ENCODE results near the gene FYCO1.

FYCO1 gene

DNA sequence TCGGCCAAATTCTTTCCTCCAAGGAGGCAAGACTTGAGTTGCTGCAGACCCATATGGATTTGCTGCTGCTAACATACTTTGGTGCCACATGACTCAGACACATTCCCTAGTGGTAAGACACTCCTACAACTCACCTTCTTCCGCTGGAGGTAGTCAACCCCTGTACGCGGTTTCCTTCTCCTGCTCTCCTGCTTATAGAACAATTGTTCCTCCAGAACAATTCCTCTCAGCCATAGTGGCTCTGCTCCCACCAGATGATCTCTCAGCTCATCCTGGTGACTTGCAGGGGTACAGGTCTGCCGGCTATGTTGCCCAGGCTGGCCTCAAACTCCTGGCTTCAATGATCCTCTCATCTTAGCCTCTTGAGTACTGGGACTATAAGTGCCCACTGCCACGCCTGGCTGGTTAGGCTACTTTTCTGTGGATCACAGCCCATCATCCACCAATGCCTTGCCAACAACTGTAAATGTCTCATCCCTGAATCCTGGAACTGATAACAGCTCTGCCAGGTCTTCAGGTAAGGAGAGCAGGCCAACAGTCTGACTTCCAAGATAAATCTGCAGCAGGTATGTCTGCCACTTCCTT, 54.8 kb downstream of the FYCO1 start:
- DNase-seq (ENCODE audit: low read depth): no peak
- TF ChIP-seq, protein P1, sequence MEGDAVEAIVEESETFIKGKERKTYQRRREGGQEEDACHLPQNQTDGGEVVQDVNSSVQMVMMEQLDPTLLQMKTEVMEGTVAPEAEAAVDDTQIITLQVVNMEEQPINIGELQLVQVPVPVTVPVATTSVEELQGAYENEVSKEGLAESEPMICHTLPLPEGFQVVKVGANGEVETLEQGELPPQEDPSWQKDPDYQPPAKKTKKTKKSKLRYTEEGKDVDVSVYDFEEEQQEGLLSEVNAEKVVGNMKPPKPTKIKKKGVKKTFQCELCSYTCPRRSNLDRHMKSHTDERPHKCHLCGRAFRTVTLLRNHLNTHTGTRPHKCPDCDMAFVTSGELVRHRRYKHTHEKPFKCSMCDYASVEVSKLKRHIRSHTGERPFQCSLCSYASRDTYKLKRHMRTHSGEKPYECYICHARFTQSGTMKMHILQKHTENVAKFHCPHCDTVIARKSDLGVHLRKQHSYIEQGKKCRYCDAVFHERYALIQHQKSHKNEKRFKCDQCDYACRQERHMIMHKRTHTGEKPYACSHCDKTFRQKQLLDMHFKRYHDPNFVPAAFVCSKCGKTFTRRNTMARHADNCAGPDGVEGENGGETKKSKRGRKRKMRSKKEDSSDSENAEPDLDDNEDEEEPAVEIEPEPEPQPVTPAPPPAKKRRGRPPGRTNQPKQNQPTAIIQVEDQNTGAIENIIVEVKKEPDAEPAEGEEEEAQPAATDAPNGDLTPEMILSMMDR (IDR thresholded peaks at IDR 0.05; ENCODE audit: control insufficient read depth, insufficient read depth, low read depth, low read length, missing control alignments): no peak
- H3K4me3 ChIP-seq (ENCODE audit: control insufficient read depth, low read depth, low read length): no peak overlapping the region

DNA sequence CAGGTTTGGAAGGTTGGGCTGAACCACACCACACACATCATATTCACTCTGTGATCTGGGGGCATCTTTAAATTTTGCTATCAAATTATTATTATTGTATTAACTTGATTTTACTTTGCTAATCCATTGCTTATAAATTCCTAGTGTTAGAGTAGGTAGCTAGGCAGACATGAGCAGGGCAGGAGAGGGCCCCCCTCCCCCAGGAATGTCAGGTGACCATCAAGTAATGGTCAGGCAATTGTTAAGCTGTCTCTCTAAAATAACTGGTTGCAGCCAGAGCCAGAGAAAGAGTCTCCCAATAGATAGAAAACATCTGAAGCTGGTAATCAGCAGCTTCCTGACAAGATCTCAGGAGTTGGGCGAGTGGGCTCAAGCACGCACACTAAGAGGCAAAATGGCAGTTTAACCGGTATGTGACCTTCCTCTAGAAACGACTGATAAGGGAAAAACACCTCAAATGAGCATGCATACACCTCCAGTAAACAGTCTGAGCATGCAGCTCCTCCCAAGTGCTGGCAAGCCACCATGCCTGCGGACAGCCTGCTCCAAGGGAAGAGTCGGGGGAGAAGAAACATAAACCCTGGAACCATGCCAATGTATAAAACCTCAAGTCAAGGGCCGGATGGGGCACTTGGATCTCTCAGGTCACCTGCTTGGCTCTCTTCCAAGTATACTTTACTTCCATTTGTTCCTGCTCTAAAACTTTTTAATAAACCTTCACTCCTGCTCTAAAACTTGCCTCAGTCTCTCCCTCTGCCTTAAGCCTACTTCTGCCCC, 55.4 kb downstream of the FYCO1 start:
- no peak overlapping the region for H3K4me3 ChIP-seq (ENCODE audit: control insufficient read depth, low read depth, low read length)
- DNase-seq (ENCODE audit: low read depth): no peak
- TF ChIP-seq, protein P1 (IDR thresholded peaks at IDR 0.05; ENCODE audit: control insufficient read depth, insufficient read depth, low read depth, low read length, missing control alignments): no peak

DNA sequence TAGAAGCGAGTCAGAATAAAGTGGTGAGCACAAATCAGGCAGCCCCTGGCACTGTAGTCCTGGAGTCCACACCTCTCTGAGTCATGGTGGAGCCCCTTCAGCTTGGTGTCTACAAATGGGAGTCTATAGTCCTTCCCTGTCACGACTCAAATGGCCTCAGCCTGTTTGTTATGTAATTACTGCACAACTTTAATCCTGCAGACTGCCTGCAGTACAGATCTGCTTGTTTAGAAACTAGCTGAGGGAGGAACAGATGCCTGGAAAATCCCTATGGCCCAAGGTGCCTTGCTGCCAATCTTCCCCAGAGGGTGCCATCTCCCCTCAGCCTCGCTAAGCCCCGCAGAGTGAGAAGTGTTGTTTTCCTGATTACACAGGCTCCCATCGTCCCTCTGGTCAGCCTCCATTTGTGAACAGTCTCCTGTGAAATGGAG, 56.3 kb downstream of the FYCO1 start:
- DNase-seq (ENCODE audit: low read depth): no peak
- TF ChIP-seq, protein P1 (IDR thresholded peaks at IDR 0.05; ENCODE audit: control insufficient read depth, insufficient read depth, low read depth, low read length, missing control alignments): no peak
- no peak overlapping the region for H3K4me3 ChIP-seq (ENCODE audit: control insufficient read depth, low read depth, low read length)

DNA sequence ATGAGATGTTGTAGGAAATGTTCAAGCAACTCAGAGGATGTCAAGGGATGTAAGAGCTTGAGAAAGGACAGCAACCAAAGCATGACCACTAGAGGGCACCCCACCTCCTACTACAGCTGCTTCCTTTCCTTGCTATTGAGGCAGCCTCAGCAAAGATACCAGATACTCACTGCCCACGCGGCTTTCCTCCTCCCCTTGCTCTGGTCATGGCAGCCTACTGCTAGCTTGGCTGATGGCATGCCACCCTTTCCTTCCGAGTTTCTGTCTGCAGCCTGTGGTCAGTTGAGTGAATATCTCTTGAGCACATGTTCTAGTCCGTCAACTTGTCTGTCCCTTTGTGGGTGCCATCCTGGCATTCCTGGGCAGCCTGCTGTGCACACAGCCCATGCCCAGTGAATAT, 56.8 kb downstream of the FYCO1 start:
- H3K4me3 ChIP-seq (ENCODE audit: control insufficient read depth, low read depth, low read length): no peak overlapping the region
- DNase-seq (ENCODE audit: low read depth): peak; percentile 82
- TF ChIP-seq, protein P1 (IDR thresholded peaks at IDR 0.05; ENCODE audit: control insufficient read depth, insufficient read depth, low read depth, low read length, missing control alignments): peak; percentile 95

DNA sequence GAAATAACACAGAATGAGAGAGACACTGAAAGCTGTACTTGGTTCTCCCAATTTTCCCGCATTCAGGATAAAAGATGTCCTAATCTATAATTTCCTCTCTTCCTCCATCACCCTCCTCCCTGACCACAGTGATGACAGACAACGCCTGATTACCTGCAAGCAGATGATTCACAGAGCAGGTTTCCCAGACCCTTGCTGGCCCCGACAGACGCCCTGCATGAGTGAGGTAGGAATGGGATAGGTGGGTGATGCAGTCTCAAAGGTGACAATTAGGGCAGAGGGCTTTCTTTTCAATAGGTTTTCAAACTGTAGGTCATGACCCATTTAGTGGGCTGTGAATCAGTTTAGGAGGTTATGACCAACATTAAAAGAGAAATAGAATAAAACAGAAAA, 57.6 kb downstream of the FYCO1 start:
- no peak overlapping the region for H3K4me3 ChIP-seq (ENCODE audit: control insufficient read depth, low read depth, low read length)
- TF ChIP-seq, protein P1 (IDR thresholded peaks at IDR 0.05; ENCODE audit: control insufficient read depth, insufficient read depth, low read depth, low read length, missing control alignments): no peak
- DNase-seq (ENCODE audit: low read depth): no peak

DNA sequence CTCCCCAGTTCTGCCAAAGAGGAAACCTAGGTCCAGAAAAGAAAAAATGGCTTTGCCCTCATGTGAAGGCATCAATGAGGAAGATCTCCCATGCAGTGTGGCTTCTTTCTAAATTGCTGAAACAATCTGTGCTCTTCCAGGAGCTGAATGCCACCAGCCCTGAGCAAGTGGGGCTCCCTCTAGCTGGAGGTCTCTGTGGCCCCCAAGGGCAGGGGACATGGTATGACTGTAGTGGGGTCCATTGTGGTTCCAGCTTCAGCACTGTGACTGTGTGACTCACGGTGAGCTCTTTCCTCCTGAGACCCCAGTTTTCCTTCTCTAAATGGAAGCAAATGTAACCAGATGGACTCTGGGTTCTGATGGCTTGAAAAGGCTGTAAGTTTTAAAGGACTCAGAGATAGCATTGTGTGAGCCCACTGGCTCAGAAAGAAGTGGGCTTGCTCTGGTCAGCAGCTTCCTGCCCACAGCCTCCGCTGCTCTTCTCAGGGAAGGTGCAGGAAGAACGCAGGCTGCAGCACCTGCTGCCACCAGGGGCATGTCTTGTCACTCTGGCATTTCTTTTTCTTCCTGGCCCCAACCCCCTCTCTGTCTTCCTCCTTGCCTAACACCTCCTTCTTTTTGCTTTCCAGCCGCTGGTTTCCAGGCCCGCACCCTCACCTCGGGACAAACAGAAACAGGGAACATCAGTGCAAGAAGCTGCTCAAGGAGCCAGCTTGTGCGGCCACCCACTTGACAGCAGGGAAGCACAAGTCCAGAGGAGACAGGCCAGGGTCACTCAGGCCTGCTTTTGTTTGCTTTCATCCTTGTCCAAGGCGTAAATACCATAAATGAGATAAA, 58.2 kb downstream of the FYCO1 start:
- no peak for DNase-seq (ENCODE audit: low read depth)
- no peak overlapping the region for H3K4me3 ChIP-seq (ENCODE audit: control insufficient read depth, low read depth, low read length)
- TF ChIP-seq, protein P1 (IDR thresholded peaks at IDR 0.05; ENCODE audit: control insufficient read depth, insufficient read depth, low read depth, low read length, missing control alignments): no peak

Measured in AG09309 (cell line).